ENCODE data around the gene OGDHL.
"Not testable (repeated sequence)": the region's sequence is repeated elsewhere in the genome, so short reads cannot be mapped to it uniquely, and the experiment has no call there.

OGDHL gene

GRCh38 chr10:49761789-49762565 lies at the start of gene OGDHL:
Gene OGDHL (minus strand): TSS chr10:49762323. CDS start chr10:49758592, 3,731 bp downstream.
- DNase-seq, result no peak

GRCh38 chr10:49803988-49804387 lies 41.9 kb upstream of the OGDHL start:
- DNase-seq, result no peak

GRCh38 chr10:49798275-49798674 lies 36.2 kb upstream of the OGDHL start:
- no peak for DNase-seq

- DNase-seq, result no peak
These were observed 29.0 kb upstream of the OGDHL start for GRCh38 chr10:49791100-49791499.

GRCh38 chr10:49784681-49785080 lies 22.6 kb upstream of the OGDHL start:
- no peak for DNase-seq

- no peak for DNase-seq
These were observed 21.5 kb upstream of the OGDHL start for GRCh38 chr10:49783645-49784044.

GRCh38 chr10:49781247-49781646 lies 19.1 kb upstream of the OGDHL start:
- DNase-seq, result no peak

GRCh38 chr10:49778197-49778596 lies 16.1 kb upstream of the OGDHL start:
- no peak for DNase-seq

- DNase-seq, result no peak
These were observed 14.7 kb upstream of the OGDHL start for GRCh38 chr10:49776851-49777250.

- no peak for DNase-seq
These were observed 12.9 kb upstream of the OGDHL start for GRCh38 chr10:49775014-49775413.

- DNase-seq, result not testable (repeated sequence)
These were observed 10.8 kb upstream of the OGDHL start for GRCh38 chr10:49772944-49773343.

GRCh38 chr10:49771046-49771445 lies 8.9 kb upstream of the OGDHL start:
- DNase-seq, result not testable (repeated sequence)

GRCh38 chr10:49769692-49770091 lies 7.6 kb upstream of the OGDHL start:
- no peak for DNase-seq

- no peak for DNase-seq
These were observed 6.6 kb upstream of the OGDHL start for GRCh38 chr10:49768731-49769130.

- DNase-seq, result no peak
These were observed 6.2 kb upstream of the OGDHL start for GRCh38 chr10:49768329-49768728.

GRCh38 chr10:49767752-49768151 lies 5.6 kb upstream of the OGDHL start:
- DNase-seq, result no peak

- no peak for DNase-seq
These were observed 4.4 kb upstream of the OGDHL start for GRCh38 chr10:49766484-49766883.

GRCh38 chr10:49762566-49762877 lies 399 bp upstream of the OGDHL start:
- DNase-seq, result no peak

GRCh38 chr10:49761201-49761788 lies 828 bp downstream of the OGDHL start:
- no peak for DNase-seq

GRCh38 chr10:49760789-49761188 lies 1.3 kb downstream of the OGDHL start:
- no peak for DNase-seq

GRCh38 chr10:49759787-49760551 lies 2.2 kb downstream of the OGDHL start:
- DNase-seq, result no peak

GRCh38 chr10:49758249-49758930 lies 3.7 kb downstream of the OGDHL start:
- no peak for DNase-seq

GRCh38 chr10:49756641-49757040 lies 5.5 kb downstream of the OGDHL start:
- DNase-seq, result no peak
